CD14-positive monocyte (primary cell): ENCODE data around the gene SUCLG2. TPM values are rescaled to one million over a fixed set of nuclear protein-coding genes. Genes with fewer than 3 reads are reported as not detected.

Experiments used
- DNase-seq, 3 donors: peaks; one replicate each; pipeline ENCODE4 v3.0.0-alpha.2; 2011 to 2022
- H2AFZ ChIP-seq: 2 replicates; pipeline ENCODE4 v1.6.0; 2012; ENCODE audit warnings: mild to moderate bottlenecking, low read depth, low read length, inconsistent platforms; ENCODE audit not compliant: insufficient read depth, poor library complexity, severe bottlenecking
- H3K27ac ChIP-seq, 2 donors: 1 replicate in 1 of 2; 2 replicates in 1 of 2; pipeline ENCODE4 v1.5.1; 2012 to 2013; ENCODE audit warnings: low read length in 2 of 2, control low read depth in 1 of 2, inconsistent platforms in 1 of 2, low read depth in 1 of 2, mild to moderate bottlenecking in 1 of 2
- H3K27me3 ChIP-seq, 2 donors: one replicate each; pipeline versions ENCODE4 v1.6.0 to v1.6.1; 2011 to 2013; ENCODE audit warnings: low read length in 2 of 2; ENCODE audit not compliant: control insufficient read depth in 2 of 2, insufficient read depth in 2 of 2
- H3K36me3 ChIP-seq, 2 donors: replicated peaks in 1 of 2; 1 replicate in 1 of 2; 2 replicates in 1 of 2; pipeline versions ENCODE4 v1.5.1 to v1.6.1; 2012 to 2013; ENCODE audit warnings: low read length in 2 of 2, control low read depth in 1 of 2, inconsistent platforms in 1 of 2, mild to moderate bottlenecking in 1 of 2; ENCODE audit not compliant: insufficient read depth in 2 of 2, control insufficient read depth in 1 of 2
- H3K4me1 ChIP-seq, 2 donors: 1 replicate in 1 of 2; 2 replicates in 1 of 2; pipeline versions ENCODE4 v1.5.1 to v1.6.1; 2012 to 2013; ENCODE audit warnings: low read length in 2 of 2, control low read depth in 1 of 2, inconsistent platforms in 1 of 2, mild to moderate bottlenecking in 1 of 2, moderate library complexity in 1 of 2; ENCODE audit not compliant: insufficient read depth in 2 of 2, control insufficient read depth in 1 of 2
- H3K4me2 ChIP-seq: replicated peaks from 2 replicates; pipeline ENCODE3; 2012; ENCODE audit warnings: low read length, moderate library complexity, mild to moderate bottlenecking; ENCODE audit not compliant: poor library complexity, severe bottlenecking; ENCODE audit errors: extremely low read depth
- H3K4me3 ChIP-seq, 3 experiments: fragments of 200-600 bp in 1 of 3; sonication (generic) in 1 of 3; replicated peaks in 1 of 3; 1 replicate in 2 of 3; 2 replicates in 1 of 3; pipeline ENCODE4 v1.5.1; 2011 to 2013; ENCODE audit warnings: low read length in 3 of 3, mild to moderate bottlenecking in 3 of 3, control low read depth in 2 of 3, low read depth in 2 of 3, inconsistent platforms in 1 of 3, moderate library complexity in 1 of 3
- H3K79me2 ChIP-seq: 2 replicates; pipeline ENCODE4 v1.6.0; 2012; ENCODE audit warnings: mild to moderate bottlenecking, control low read depth, inconsistent platforms, low read length, moderate library complexity; ENCODE audit not compliant: insufficient read depth
- H3K9ac ChIP-seq: 2 replicates; pipeline ENCODE4 v1.6.0; 2017; ENCODE audit warnings: low read length, mild to moderate bottlenecking; ENCODE audit not compliant: insufficient read depth, poor library complexity, severe bottlenecking
- H3K9me3 ChIP-seq, 2 donors: replicated peaks in 1 of 2; 1 replicate in 1 of 2; 2 replicates in 1 of 2; pipeline versions ENCODE4 v1.5.1 to v1.6.1; 2012 to 2013; ENCODE audit warnings: low read length in 2 of 2, control low read depth in 1 of 2; ENCODE audit not compliant: control insufficient read depth in 1 of 2, insufficient read depth in 1 of 2
- H4K20me1 ChIP-seq: 2 replicates; pipeline ENCODE4 v1.6.0; 2012; ENCODE audit warnings: mild to moderate bottlenecking, low read length, control low read depth, moderate library complexity; ENCODE audit not compliant: insufficient read depth
- H3K27ac Mint-ChIP-seq, 7 donors: one replicate each; pipeline ENCODE4 v1.8.0; 2020; ENCODE audit warnings: mild to moderate bottlenecking in 7 of 7, mixed read lengths in 7 of 7, moderate library complexity in 6 of 7, inconsistent platforms in 2 of 7
- H3K27me3 Mint-ChIP-seq, 3 donors: one replicate each; pipeline ENCODE4 v1.8.0; 2021 to 2022; ENCODE audit warnings: low read depth in 3 of 3, mild to moderate bottlenecking in 3 of 3, mixed read lengths in 3 of 3, moderate library complexity in 3 of 3, inconsistent platforms in 1 of 3
- H3K36me3 Mint-ChIP-seq, 2 donors: one replicate each; pipeline ENCODE4 v1.8.0; 2020; ENCODE audit warnings: mixed read lengths in 2 of 2, inconsistent platforms in 1 of 2, mild to moderate bottlenecking in 1 of 2
- H3K4me1 Mint-ChIP-seq: one replicate; pipeline ENCODE4 v1.8.0; 2020; ENCODE audit warnings: mild to moderate bottlenecking, mixed read lengths
- H3K4me3 Mint-ChIP-seq, 2 donors: one replicate each; pipeline ENCODE4 v1.8.0; 2020; ENCODE audit warnings: mild to moderate bottlenecking in 2 of 2, mixed read lengths in 2 of 2, moderate library complexity in 1 of 2
- H3K9me3 Mint-ChIP-seq, 7 donors: one replicate each; pipeline ENCODE4 v1.8.0; 2020 to 2022; ENCODE audit warnings: mixed read lengths in 7 of 7, mild to moderate bottlenecking in 6 of 7, moderate library complexity in 6 of 7, inconsistent platforms in 2 of 7
- CTCF ChIP-seq: fragments of 200-600 bp; IDR thresholded peaks from one replicate; pipeline ENCODE4 v1.8.0; 2022; ENCODE audit warnings: antibody characterized with exemption, mild to moderate bottlenecking
- WGBS: methylation state at CpG from one replicate; pipeline ENCODE4 v1.1.5; 2013; ENCODE audit warnings: missing lambda C conversion rate; ENCODE audit not compliant: insufficient coverage; 5-methylcytosine and 5-hydroxymethylcytosine counted together
- intact Hi-C, 2 donors: fragments of 100-400 bp; cut with micrococcal nuclease; formaldehyde crosslinking; loops; one replicate each; pipeline versions ENCODE4 v1.15.0 to v1.15.1; 2023
- polyA plus RNA-seq, 3 donors: library from polyadenylated mRNA; depleted of rRNA in 1 of 3; unstranded in 2 of 3; stranded (reverse) in 1 of 3; fragments of 300-500 nt in 2 of 3; fragments of >200 nt in 1 of 3; fragmentation: Illumina TruSeq in 2 of 3; gene quantifications; 1 replicate in 2 of 3; 2 replicates in 1 of 3; pipeline ENCODE4 v1.2.3, GENCODE V29; 2012 to 2021

The SUCLG2 gene
- polyA plus RNA-seq, 3 donors, result 10.8 to 37.5 (median 32.9) TPM

- H3K27me3 ChIP-seq, result no peaks in the 10 kb centered on the region
- Mint-ChIP-seq H3K4me1 (no peaks in the 10 kb centered on the region), H3K27me3 (no peaks in the 10 kb centered on the region), H3K9me3 (peaks cover 0 to 2% (median 0%) of the 10 kb centered on the region in 7 donors), H3K4me3 (no peak overlapping the region), H3K36me3 (peaks cover 23% of the 10 kb centered on the region in 2 donors), H3K27ac (no peak overlapping the region)
- no peaks in the 10 kb centered on the region for H3K9me3 ChIP-seq
- no peak overlapping the region for H3K4me3 ChIP-seq
- H2AFZ ChIP-seq, result no peak overlapping the region
- H3K9ac ChIP-seq, result no peak overlapping the region
- H4K20me1 ChIP-seq, result no peaks in the 10 kb centered on the region
- H3K36me3 ChIP-seq, result peaks cover 0 to 29% of the 10 kb centered on the region in 2 donors
- no peak for TF ChIP-seq CTCF
- no peaks in the 10 kb centered on the region for H3K4me1 ChIP-seq
- intact Hi-C loops, result no loop called here
- WGBS, result no CpG with 5 or more reads among the region's 1 CpG
- no peak overlapping the region for H3K4me2 ChIP-seq
- H3K27ac ChIP-seq, result no peak overlapping the region
- no peaks in the 10 kb centered on the region for H3K79me2 ChIP-seq
- no peak for DNase-seq
Observed at GRCh38 chr3:67561266-67561665, 93.1 kb downstream of the SUCLG2 start.

GRCh38 chr3:67559029-67559605 lies 95.3 kb downstream of the SUCLG2 start:
- H3K9ac ChIP-seq, result no peak overlapping the region
- no peak overlapping the region for H3K4me2 ChIP-seq
- no peaks in the 10 kb centered on the region for H3K4me1 ChIP-seq
- no peak overlapping the region for H3K4me3 ChIP-seq
- no peaks in the 10 kb centered on the region for H3K9me3 ChIP-seq
- no peak for TF ChIP-seq CTCF
- Mint-ChIP-seq H3K4me1 (no peaks in the 10 kb centered on the region), H3K27me3 (no peaks in the 10 kb centered on the region), H3K36me3 (peaks cover 36 to 38% of the 10 kb centered on the region in 2 donors), H3K4me3 (no peak overlapping the region), H3K27ac (no peak overlapping the region), H3K9me3 (peaks cover 0 to 3% (median 2%) of the 10 kb centered on the region in 7 donors)
- H2AFZ ChIP-seq, result no peak overlapping the region
- H3K79me2 ChIP-seq, result no peaks in the 10 kb centered on the region
- intact Hi-C loops, result no loop called here
- H3K27ac ChIP-seq, result no peak overlapping the region
- peaks cover 0 to 37% of the 10 kb centered on the region in 2 donors for H3K36me3 ChIP-seq
- DNase-seq, result no peak
- no peaks in the 10 kb centered on the region for H4K20me1 ChIP-seq
- H3K27me3 ChIP-seq, result no peaks in the 10 kb centered on the region
- WGBS, result no CpG with 5 or more reads among the region's 7 CpGs
